Ammon's horn (tissue), 1 donor: Measurements from ENCODE around the gene C1orf159.

Experiments used
- DNase-seq: peaks from one replicate; pipeline ENCODE4 v3.0.0-alpha.2; 2016; ENCODE audit warnings: low spot score

The C1orf159 gene

GRCh38 chr1:1092149-1092855 is 23.6 kb downstream of the C1orf159 start:
- no peak for DNase-seq

- DNase-seq, result no peak
These were observed 24.3 kb downstream of the C1orf159 start for GRCh38 chr1:1091344-1092148.

GRCh38 chr1:1090424-1091343 is 25.2 kb downstream of the C1orf159 start:
- no peak for DNase-seq

GRCh38 chr1:1089731-1090423 is 26.0 kb downstream of the C1orf159 start:
- DNase-seq, result no peak

GRCh38 chr1:1088801-1089680 is 26.8 kb downstream of the C1orf159 start:
- DNase-seq, result no peak

GRCh38 chr1:1088029-1088800 is 27.7 kb downstream of the C1orf159 start:
- DNase-seq, result no peak

GRCh38 chr1:1087351-1088028 is 28.4 kb downstream of the C1orf159 start:
- DNase-seq, result no peak

GRCh38 chr1:1086911-1087341 is 29.0 kb downstream of the C1orf159 start:
- no peak for DNase-seq

GRCh38 chr1:1085911-1086841 is 29.7 kb downstream of the C1orf159 start:
- DNase-seq, result no peak

- no peak for DNase-seq
These were observed 30.6 kb downstream of the C1orf159 start for GRCh38 chr1:1085171-1085841.

- no peak for DNase-seq
These were observed 31.3 kb downstream of the C1orf159 start for GRCh38 chr1:1084372-1085170.

- no peak for DNase-seq
These were observed 32.2 kb downstream of the C1orf159 start for GRCh38 chr1:1083416-1084371.

GRCh38 chr1:1082776-1083415 is 33.0 kb downstream of the C1orf159 start:
- DNase-seq, result no peak

- DNase-seq, result no peak
These were observed 33.6 kb downstream of the C1orf159 start for GRCh38 chr1:1082239-1082775.
